HG03103 (cell line): ENCODE measurements around the gene GREM1.

Experiments
- ATAC-seq: cut with Tn5 transposase; IDR thresholded peaks from one replicate; pipeline ENCODE4 v1.9.1; 2021; ENCODE audit warnings: low read depth; ENCODE audit not compliant: unreplicated experiment

GREM1 gene

DNA sequence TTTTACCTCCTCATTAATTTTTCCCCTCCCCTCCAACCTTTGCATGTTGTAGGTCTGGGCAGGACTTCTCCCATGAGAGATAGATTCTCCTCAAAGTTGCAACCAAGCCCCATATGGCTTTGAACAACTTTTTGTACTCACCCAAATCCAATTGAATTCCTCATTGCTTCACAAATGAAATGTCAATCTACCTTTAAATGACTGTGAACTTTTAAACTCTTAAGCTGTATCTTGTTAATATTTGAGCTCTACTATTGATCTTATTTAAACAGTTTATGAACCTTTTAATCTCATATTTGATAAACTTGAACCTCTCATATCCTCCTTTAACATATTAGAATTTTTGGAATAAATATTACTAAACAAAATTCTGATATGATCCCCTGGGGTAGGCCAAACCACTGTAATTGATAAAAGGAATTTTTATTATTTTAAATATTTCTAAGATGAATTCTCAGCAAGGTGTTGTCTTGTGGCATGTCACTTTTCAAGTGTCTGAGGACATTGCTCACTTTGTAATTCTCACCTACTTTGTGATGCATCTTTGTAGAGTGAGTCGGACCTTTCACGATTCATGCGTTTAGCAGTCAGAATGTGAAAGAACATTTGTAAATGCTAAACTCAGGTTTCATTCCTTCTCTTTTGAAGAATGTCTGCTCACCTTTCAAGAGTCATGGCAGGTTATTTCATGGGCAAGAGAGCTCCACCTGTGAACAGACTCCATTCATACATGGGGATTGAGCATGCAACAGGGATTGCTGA is 23.4 kb upstream of the GREM1 start:
- no peak for ATAC-seq

DNA sequence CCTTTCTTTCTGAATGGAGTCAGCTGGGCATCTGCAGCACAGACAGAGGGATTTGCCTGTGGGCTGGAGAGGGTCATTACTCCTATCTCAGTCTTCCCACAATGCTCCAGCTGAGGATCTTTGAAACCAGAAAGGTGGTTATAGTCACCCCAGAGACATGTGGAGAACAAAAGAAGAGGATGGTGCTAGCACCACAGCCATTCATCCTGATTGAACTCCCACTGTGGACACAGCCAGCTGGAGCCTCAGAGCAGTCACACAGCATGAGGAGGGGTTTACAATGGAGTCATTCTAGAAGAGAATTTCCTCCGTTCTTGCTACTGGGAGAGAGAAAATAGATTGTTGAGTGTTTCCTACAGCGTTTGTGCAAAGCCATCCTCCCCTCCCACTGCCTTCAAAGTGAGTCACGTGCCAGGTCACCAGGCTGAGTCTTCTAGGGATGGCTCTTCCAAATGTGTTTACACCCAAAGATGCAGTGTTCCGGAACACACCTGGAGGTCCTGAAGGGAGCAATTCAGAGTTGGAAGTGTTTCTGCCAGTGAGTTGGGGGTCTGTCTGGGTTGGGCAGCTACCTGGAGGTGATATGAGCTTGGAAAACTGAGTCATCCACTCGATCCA is 18.9 kb upstream of the GREM1 start:
- ATAC-seq = no peak

DNA sequence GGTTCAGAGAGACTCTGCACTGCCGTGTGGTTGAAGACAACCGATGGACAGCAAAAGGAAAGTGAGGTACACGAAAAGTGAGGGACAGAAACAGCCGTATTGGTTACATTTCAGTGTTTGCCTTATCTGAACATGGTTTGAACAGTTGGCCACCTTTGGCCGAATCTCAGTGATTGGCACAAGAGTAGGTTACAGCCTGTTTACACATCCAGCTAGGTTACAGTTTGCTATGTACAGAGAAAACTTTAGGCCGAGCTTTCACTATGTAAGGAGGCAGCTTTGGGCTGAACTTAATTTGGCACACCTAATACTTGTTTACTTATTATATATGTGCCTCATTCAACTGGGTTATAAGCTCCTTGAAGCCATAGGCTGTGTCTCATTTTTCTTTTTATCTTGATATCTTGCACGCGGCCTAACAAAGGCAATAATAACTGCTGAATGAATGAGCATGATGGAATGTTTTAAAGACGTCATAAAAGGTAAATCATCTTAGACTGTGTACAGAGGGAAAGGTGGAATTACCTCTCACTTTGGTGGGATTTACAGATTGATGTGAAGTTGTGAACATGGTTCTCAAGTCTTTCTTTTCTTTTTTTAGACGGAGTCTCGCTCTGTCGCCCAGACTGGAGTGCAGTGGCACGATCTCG is 17.2 kb upstream of the GREM1 start:
- no peak for ATAC-seq

DNA sequence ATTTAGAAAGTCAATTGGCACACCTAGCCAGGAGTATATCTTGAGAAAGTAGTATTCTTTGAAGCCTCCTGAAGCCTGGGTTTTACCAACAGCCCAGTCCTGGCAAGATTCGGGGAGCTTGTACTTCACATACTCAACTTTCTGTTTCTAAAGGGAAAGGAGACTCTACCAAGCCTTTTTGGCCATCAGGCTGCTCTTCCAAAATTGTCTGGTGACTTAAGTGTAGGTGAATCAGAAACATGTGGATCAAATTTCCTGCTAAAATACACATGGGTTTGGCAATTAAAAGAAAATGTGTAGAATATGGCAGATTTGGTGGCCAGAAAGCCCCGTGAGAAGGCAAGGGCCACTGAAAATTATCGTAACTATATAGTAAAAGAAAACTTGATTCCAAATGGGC is 15.9 kb upstream of the GREM1 start:
- ATAC-seq = no peak

DNA sequence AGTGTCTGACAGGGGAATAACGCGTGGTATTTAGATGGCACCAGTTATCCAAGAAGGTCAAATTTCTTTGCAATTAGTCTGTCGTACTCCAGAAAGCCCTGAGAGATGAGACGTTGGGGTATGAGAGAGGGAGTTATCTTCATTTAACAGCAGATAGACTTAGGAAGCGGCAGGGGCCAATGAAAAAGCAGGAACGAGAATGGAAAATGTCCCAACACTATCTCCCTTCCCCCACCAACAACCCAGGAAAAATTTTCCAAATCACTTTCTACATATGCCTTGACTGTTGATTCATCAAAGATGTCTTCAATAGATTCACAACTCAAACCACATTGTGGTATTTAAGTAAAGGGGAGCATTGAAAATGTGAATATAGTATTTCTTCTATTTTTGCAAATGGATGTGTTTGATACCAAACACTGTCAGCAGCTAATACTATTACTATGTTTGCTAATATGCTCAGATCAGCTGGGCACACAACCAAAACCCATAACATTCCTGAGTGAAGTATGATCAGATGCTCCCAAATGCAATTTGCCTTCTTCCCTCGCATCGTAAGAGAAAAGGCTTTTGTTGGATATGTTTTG is 13.3 kb upstream of the GREM1 start:
- ATAC-seq = no peak

DNA sequence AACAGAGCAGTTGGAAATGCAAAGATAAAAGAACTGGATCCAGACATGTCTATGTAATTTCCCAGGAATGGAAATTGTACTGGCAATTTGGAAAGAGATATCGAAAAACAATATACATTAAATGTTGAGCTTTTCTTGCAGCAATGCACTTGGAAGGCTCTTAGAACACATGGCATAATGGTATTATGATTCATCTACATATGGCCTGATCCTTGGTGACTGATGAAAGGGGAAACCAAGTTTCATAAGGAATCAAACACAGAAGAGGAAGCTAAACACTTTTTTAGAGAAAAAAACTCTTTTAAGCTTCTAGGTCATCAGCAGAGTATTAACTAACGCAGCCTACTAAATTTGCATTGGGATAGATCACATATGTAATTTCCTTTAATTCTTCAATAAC is 12.4 kb upstream of the GREM1 start:
- no peak for ATAC-seq

DNA sequence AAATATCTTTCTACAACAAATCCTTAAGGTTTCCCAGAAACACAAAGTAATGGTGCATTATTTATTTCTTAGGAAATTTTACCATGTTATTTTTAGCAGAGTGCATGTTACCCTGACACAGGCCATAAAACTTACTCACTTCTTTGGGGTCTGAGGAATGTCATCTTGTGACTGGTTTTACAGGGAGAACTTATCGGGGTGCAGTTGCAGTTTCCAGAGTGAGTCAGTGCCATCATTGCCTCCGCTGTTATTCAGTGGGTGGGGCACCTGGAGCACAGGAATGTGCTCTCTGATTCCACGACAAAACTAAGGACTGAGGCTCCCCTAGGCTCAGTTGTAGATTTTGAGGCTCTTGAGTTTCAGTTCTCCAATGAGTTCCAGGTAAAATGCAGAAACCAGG is 11.1 kb upstream of the GREM1 start:
- ATAC-seq = no peak

DNA sequence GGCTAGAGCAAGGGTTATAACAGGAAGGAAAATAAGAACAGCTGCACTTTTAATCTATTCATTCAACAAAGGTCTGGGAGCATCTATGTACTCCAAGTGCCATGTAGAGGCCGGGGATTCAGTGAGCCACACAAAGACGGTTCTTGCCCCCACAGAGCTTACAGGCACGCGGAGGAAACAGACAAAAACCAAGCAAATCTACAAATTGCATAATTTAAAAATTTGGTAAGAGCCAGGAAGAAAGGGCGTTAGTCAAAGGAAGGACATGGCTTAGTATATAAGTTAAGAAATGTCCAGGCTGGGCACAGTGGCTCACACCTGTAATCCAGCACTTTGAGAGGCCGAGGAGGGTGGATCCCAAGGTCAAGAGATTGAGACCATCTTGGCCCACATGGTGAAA is 10.4 kb upstream of the GREM1 start:
- no peak for ATAC-seq

DNA sequence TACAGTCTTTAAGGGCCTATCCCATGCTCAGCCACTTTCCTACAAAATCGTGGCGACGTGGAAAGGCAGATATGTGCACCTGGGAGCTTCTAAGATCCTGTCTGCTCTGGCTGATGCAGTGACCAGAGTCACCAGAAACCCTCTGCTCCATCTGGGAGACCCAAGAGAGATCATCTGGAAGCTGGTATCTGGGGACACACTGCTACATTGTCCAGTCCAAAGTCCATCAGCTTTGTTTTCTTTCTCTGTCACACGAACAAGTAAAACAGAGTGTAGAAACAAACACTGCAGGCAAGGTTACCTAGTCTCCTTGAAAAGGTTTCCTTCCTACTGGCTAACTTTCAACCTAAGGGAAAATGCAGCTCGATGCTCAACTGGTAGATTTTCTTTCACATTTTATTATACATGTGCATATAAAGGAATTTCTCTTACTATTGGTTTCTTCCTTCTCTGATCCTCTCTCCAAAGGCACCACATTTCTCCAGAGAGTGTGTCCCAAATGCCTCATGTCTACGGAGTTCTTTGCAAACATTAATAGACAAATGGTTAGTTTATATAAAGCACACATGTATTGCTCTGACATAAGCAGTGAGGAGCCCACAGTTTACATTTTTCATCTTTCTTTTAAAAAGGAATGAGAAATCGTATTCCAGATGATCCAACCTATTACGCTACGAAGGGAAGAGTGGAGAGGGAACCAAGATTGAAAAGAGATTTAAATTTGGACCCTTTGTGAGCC is 8.3 kb upstream of the GREM1 start:
- no peak for ATAC-seq

DNA sequence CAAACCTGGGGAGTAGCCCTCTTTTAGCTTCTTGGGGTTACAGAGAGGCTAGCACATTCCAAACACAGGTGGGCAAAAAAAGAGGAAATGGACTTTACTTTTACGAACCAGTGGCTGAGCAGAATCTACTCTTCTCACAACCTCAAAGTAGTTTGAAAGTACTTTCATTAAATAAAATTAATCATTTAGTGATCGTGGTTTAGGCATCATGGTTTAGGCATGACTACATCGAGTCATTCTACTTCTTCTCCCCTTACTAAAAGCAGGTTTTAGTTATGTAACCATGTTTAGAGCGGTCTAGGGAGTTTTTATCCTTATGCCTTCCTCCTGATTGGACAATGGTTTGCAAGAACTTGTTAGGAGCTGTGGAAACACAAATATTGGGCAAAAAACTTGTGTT is 2.5 kb upstream of the GREM1 start:
- ATAC-seq = no peak

DNA sequence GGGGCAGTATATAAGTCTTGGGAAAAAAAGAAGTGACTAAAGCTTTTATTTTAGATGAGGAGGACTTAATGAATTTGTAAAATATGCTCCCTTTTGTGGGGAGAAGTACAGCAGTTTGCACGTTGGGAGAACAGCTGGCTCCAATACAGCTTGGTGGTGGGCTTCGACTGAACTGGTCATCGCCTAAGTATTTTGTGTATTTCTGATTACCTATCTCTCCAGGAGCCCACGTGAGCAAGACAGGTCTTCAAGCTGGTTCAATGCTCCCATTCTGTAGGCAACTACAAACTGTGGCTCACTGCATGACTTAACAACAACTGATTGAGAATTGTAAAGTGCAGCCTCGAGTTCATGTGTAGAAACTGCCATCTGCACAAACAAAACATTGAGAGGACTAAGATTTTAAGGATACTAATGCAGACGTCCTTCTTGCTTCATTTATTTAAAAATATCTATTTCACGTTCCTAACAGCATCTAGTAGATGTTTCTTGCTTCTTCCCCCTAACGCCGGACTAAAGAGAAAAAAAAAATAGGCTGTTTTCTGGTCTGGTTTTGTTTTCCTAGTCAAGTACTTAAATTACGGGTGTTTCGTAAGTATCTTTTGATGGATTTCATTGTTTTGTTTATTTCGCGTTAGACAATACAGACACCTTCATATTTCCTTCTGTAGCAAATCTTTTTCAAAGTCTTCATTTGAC is 1.4 kb upstream of the GREM1 start:
- no peak for ATAC-seq

DNA sequence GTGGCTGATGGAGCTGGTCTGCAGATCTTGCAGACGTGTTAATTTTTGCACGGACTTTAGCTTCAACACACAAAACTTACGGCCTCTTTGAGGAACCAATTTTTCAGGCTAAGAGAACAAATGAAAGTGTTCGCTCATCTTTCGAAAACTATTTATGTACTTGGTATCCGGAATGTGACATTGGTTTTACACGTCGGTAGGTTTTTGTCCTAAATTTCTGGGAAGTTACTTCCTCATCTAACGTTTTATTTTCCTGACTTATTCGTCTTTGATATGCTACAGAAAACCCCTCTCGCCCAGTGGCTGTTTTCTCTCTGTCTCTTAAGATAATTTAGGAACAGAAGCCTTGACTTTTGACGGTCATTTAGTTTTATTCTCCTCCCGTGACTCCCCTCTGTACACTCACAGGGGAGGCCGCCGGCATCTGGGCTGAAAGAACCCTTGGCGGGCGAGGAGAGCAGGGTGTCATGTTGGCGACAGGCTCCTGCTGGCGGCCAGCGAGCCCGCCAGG is 834 bp upstream of the GREM1 start:
- ATAC-seq = no peak

DNA sequence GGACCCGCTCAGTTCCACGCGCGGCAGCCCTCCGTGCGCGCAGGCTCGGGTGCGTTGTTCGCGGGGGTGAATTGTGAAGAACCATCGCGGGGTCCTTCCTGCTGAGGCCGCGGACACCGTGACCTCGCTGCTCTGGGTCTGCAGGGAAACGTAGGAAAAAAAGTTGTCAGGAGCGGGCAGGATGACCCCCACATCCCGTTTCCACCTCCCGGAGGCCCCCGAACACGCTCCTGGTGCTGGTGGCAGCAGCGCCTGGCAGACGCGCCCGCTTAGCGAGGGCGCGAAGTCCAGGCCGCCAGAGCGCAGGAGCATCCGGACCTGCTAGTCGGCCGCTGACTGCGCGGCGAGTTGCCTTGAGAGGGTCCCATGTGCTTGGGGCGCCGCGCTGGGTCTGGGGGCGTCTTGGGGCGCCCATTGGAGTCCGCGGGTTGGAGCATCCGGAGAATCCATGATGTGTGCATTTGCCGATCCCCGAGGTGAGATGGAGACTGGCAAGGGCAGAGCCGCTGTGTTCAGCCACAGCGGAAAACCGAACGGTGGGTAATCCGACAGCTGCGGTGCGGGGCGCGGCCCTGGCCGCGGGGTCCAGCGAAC is 520 bp downstream of the GREM1 start:
- ATAC-seq = no peak

DNA sequence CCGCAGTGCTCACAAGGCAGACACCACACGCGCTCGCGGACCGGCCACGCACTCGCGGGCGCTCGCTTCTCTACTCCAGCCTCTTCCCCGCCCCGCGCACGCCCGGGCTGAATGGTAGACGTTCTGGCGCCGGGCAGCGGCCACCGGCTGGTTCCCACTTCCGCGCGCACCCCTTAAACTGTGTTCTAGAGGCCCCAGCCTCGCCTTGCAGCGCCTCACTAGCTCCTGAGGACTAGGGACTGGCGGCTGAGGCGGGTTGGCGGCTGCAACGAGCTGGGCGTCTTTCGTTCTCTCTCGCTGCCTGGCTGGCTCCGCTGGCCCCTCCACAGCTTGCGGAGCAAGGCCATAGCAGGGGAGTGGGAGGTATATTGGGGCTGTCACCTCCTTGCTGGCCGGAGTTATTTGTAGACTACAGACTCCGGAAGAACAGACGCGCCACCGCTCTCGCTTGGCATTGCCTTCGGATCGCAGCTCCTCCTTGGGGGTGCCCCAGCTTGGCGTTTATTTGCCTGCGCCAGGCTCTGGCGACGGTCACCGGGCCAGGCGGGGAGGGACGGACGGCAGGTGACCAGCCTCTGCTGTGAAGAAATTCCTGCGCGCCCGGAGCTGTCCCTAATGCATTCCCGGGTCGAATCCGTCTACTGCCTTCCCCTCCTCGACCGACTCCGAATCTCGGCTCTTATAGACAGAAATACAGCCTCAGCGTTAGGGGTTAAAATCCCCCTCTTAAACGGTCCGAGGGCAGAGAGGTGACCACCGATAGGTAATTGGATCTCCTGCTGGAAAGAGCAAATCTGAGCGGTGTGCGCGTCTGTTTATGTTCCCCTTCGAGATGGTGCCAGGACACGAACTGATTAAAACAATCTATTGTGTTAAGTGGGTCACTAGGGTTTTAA is 1.3 kb downstream of the GREM1 start:
- ATAC-seq = no peak

DNA sequence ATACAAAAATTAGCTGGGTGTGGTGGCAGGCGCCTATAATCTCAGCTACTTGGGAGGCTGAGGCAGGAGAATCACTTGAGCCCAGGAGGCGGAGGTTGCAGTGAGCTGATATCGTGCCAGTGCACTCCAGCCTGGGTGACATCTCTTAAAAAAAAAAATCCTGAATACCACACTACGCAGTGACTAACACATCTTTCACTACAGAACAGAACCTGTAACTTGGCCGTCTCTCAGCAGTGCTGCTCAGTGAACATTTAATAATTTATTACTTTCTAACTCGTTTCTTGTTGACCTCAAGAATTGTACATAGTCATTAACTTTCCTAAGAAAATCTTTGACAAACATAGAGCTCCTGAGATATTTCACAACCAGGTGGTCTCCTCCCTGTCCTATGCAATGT is 3.8 kb downstream of the GREM1 start:
- no peak for ATAC-seq

DNA sequence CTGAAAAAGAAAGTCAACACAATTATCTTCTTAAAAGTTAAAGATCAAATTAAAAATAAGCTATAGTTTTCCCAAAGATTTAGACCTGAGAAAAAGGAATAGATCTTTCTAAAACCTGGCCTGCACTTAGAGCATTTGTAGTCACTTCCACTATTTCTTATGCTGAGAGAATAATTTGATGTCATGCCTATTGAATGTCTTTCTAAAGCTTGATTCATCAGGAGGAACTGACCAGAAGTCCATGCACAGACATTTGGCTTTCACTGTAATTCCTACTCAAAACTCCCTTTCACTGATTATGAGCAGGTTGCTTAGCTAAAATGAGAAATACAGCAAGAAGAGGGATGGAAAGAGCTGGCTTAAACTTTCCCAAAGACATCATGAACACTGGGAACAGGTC is 4.3 kb downstream of the GREM1 start:
- ATAC-seq = no peak

DNA sequence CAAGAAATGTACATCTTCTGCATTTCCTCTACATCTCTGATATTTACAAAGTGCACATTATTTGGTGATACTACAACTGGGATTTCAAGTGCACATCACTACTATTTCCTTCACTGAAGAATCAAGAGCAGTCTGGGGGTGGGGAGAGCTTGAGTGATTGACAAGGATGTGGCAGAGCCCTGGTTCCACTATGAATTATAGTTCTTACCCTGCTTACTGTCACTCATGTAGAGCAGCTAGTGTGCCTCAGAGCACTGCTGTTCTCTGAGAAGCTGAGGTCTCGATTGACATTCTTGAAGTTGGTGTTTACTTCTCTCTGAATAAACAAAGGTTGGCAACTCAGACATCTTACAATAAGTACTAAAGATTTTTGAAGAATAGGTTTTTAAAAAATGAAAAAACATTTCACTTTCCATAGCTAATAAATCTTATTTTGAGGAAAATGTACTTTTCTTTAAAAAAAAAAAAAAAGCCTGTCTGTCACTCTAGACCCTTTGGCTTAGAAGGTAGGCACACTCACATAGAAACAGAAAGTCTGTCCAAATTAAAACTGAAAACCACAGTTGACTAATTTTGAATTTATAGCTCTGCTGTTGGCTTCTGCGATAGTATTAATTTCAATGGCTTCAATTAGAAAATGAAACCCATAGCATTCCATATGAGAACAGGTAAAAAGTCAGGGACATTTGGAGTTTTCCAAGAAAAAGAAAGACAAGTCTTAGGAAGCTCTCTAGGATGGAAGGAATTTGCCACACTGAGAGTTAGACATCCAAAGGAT is 5.6 kb downstream of the GREM1 start:
- ATAC-seq = peak; percentile 93
